Measurements from ENCODE around the gene ANTXR1. TPM values are rescaled to one million over a fixed set of nuclear protein-coding genes. Genes with fewer than 3 reads are reported as not detected.

ANTXR1 gene
- total and polyA plus RNA-seq, 2 of the 8 experiments (the other 6 are each of a cell fraction or from before 2014, with no cell fraction given): 15.8 to 44.3 TPM

GRCh38 chr2:69269330-69269729, 256.4 kb downstream of the ANTXR1 start (continued):
- TF ChIP-seq RFX5 (IDR thresholded peaks at IDR 0.05; ENCODE audit: borderline replicate concordance, low read depth, low read length) (no peak), ZNF274 (IDR thresholded peaks at IDR 0.05; ENCODE audit: borderline replicate concordance, extremely low read depth, low read length) (no peak), JUND (IDR thresholded peaks at IDR 0.05; ENCODE audit: low read length) (no peak), CBX5 (IDR thresholded peaks at IDR 0.05; ENCODE audit: low read depth, low read length) (no peak), CBX8 (IDR thresholded peaks at IDR 0.05; ENCODE audit: borderline replicate concordance, low read depth, low read length) (no peak), GTF2F1 (IDR thresholded peaks at IDR 0.05; ENCODE audit: borderline replicate concordance, low read depth, low read length) (no peak), FOSL1 (IDR thresholded peaks at IDR 0.05; ENCODE audit: insufficient read depth, low read depth, low read length) (no peak)

Measured in H1 (cell line).